SH-SY5Y (cell line): ENCODE results near the gene RUNDC3A.

Experiments
- GATA2 ChIP-seq: IDR thresholded peaks from 2 replicates; pipeline ENCODE4 v1.6.1; 2011; ENCODE audit warnings: mild to moderate bottlenecking, low read depth, low read length
- GATA3 ChIP-seq: IDR thresholded peaks from 2 replicates; pipeline ENCODE4 v1.6.1; 2011; ENCODE audit warnings: low read depth, mild to moderate bottlenecking, low read length, moderate library complexity

RUNDC3A gene

GRCh38 chr17:44353672-44354331 lies 45.4 kb downstream of the RUNDC3A start:
- TF ChIP-seq GATA3 (no peak), GATA2 (no peak)

DNA sequence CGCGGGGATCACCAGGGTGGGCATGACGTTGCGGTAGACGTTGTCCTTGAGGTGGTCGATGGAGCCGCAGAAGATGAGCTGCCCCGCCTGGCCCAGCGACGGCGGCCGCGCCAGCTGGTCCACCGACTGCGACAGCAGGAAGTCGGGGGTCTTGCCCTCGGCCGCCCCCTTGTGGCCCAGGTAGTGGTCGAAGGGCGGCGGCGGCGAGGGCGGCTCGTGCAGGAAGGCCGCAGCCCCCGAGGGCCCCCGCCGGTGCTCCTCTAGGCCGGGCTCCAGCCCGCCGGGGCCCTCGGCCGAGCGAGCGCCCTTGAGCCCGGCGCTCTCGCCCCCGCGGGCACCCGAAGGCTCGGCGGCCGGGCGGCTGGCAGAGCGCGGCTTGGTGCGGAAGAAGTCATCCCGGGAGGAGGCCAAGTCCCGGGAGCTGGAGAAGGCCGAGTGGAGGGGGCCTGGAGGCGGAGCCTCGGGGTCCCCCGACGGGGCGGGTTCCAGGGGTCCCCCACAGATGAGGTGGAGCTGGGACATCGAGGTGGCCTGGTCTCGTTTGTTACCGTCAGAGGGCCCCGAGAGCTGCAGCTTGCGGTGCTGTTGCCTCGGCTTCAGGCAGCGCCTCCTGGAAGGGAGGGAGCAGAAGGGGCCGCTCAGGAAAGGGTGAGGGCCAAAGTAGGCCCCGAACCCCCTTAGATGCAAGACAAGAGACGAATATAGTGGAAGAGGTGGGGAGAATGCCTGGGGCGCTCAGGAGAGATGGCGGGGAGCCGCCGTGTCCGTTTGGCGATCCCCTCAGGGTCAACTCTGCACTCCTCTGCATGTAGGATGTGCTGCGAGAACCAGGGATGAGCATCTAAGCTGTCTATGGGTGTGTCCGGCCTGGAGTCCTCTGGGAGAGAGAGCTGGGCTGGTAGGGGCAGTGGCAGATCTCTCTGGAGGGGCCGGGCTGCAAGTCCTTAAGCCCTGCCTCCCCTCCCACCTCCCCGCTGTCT lies 46.5 kb downstream of the RUNDC3A start:
- TF ChIP-seq GATA2 (no peak), GATA3 (no peak)

DNA sequence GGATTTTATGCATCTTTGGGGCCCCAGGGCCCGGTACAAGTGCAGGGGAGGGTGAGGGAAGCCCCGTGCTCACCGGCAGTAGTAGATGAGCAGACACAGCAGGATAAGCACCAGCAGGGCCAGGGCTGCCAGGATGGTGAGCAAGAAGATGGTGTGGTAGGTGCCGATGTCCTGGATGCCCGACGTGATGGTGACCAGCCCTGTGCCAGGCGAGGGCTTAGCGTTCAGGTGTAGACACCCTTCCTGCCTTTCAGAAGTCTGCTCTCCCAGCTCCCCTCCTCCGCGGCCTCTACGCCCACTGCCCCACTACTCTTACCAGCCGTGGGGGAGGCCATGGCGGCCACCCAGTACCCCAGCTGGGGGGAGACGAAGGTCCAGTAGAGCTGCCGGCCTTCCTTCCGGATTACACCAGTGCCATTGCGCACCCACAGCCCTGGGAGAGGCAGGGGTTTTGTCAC lies 47.3 kb downstream of the RUNDC3A start:
- TF ChIP-seq GATA2, result no peak
- TF ChIP-seq GATA3, result no peak

DNA sequence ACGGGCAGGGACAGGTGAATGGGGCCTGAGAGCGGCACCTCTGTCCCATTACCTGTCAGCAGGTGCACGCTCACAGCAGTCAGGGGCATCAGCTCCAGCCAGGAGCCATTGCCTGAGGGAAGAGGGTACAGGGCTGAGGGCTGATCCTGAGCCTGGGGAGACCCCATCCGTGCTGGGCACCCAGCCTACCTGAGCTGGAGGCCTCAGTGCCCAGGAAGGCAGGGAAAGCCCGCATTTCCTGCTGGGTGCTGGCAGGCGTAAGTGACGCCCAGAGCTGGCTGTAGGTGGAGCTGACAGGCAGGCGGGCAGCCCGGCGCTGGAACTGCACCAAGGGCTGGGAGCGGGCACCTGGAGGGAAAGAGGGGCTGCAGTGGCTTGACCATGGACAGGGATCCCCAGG lies 47.8 kb downstream of the RUNDC3A start:
- TF ChIP-seq GATA3, result no peak
- no peak for TF ChIP-seq GATA2

GRCh38 chr17:44358066-44358465 lies 49.7 kb downstream of the RUNDC3A start:
- TF ChIP-seq GATA2 (no peak), GATA3 (no peak)

GRCh38 chr17:44359006-44359405 lies 50.6 kb downstream of the RUNDC3A start:
- TF ChIP-seq GATA3, result no peak
- TF ChIP-seq GATA2, result no peak

DNA sequence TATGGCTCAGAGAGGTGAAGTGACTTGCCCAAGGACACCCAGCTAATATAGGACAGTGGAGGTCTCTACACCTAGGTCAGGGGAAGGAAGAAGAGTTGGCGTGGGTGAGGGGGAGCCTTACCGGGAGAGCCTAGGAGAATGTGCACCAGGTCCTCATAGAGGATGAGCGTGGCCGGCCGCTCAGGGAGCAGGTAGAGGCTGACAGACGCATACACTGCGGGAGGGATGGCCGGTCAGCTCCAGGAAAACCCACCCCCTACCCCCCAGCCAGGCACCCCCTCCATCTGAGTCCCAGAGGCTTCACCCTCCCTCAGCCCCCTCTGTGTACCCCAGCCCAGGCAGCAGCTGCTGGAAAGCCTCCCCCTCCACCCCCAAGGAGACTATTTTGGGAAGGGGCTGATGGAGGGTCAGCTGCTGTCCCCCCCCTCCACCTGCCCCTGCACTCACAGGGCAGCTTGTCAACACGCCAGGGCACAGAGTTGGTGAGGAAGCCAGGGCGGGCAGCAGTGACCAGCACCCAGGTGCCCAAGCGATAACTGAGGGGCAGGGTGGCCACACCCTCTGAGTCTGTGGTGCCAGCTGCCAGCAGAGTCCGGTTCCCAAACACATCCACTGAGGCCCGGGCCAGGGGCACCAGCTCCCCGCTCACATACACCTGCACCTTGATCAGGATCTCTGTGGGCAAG lies 51.2 kb downstream of the RUNDC3A start:
- no peak for TF ChIP-seq GATA3
- TF ChIP-seq GATA2, result no peak

GRCh38 chr17:44360144-44360533 lies 51.7 kb downstream of the RUNDC3A start:
- no peak for TF ChIP-seq GATA3
- TF ChIP-seq GATA2, result no peak

DNA sequence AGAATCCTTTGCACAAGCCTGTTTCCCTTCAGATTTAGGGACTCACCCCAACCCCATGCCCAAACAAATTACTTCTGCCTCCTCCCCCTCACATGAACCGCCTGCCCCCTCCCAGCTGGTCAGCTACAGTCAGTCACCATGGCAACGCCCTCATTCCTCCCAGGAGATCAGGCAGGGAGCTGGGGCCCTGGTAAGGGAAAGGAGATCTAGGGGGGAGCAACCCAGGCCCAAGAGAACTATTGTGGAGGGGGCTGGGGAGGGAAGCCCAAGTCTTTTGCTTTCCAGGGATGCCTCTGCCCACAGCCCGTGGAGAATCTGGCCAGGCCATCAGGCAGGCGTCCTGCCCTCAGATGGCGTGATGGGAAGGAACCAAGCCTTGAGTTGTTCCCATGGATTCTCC lies 52.4 kb downstream of the RUNDC3A start:
- no peak for TF ChIP-seq GATA3
- no peak for TF ChIP-seq GATA2

DNA sequence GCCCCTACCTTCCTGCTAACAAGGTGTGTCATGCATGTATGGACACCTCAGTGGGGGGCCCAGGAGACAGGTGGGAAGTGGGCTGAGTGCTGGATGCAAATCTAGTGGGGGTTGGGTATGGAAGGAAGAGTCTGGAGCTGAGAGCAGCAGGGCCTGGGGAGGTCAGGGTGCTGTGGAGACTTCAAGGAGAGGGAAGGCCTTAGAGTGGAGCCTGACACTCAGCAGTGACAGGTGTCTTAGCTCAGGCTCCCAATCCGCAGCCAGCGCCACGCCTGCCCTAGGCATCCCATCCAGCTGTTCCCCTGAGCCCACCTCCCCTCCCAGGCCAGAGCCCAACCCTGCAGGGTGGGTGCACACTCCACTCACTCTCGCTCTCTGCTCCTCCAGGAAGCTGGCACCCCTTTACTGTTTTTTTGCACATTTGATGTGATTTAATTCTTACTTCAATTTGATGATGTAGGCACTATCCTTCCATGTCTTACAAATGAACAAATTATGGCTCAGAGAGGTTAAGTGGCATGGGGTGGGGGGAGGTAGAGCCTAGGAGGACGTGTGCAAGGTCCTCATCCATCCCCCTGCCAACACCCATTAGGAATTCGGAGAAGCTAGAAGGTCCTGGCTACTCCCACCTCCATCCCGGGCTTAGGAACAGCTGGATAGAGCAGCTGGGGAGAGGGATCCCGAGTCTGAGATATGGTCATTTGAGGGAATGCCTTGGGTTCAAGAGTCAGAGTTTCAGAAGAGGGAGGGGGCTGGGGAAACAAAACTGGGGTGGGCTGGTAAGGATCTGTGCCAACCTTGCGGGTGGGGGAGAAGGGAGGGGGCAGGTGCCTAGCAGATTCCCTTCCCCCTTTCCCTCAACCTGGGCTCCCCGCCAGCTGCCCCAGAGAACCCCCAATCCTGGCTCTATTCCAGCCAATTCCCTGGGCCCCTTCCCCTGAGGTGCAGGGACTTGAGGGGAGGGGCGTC lies 53.2 kb downstream of the RUNDC3A start:
- TF ChIP-seq GATA2 (no peak), GATA3 (no peak)

DNA sequence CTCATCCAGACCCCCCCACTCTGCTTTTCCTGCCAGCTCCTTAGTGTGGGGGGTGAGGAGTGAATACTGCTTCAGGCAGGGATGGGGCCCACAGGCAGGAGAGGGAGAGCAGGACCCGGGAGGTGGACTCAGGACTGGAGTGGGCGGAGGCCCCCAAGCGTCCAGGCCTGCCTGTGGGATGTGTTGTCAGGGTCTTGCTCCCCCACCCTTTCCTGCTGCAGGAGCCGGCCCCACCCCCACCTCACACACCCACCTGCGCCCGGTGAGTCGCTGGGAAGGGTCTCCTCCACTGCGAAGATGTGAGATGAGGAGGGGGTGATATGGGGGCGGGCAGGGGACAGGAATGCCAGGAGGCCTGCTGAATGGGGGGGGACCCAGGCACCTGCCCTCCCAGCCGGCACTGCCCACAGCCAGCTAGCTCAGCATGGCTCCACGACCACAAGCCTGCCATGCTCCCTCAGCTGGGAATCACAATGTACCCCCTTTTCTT lies 54.1 kb downstream of the RUNDC3A start:
- TF ChIP-seq GATA3 (no peak), GATA2 (no peak)

GRCh38 chr17:44362949-44363612 lies 54.7 kb downstream of the RUNDC3A start:
- no peak for TF ChIP-seq GATA3
- TF ChIP-seq GATA2, result no peak
